Medulla oblongata (tissue), 1 donor: ENCODE measurements around the gene PCBP3.
"Not testable (repeated sequence)": the region's sequence is repeated elsewhere in the genome, so short reads cannot be mapped to it uniquely, and the experiment has no call there.

Experiments used
- DNase-seq: peaks from one replicate; pipeline ENCODE4 v3.0.0-alpha.2; 2015; ENCODE audit errors: extremely low spot score

The PCBP3 gene

GRCh38 chr21:45635271-45636151 is 8.0 kb upstream of the PCBP3 start:
- no peak for DNase-seq

GRCh38 chr21:45636459-45636858 is 7.1 kb upstream of the PCBP3 start:
- DNase-seq: no peak

GRCh38 chr21:45636951-45637646 is 6.4 kb upstream of the PCBP3 start:
- no peak for DNase-seq

- DNase-seq: no peak
Measured at GRCh38 chr21:45637883-45638282, 5.6 kb upstream of the PCBP3 start.

- DNase-seq: no peak
Measured at GRCh38 chr21:45638707-45639106, 4.8 kb upstream of the PCBP3 start.

GRCh38 chr21:45639206-45640000 is 4.1 kb upstream of the PCBP3 start:
- no peak for DNase-seq

GRCh38 chr21:45640001-45640887 is 3.3 kb upstream of the PCBP3 start:
- DNase-seq: no peak

GRCh38 chr21:45640888-45641479 is 2.5 kb upstream of the PCBP3 start:
- DNase-seq: no peak

- DNase-seq: no peak
Measured at GRCh38 chr21:45641480-45642035, 2.0 kb upstream of the PCBP3 start.

GRCh38 chr21:45642122-45642813 is 1.3 kb upstream of the PCBP3 start:
- no peak for DNase-seq

- no peak for DNase-seq
Measured at GRCh38 chr21:45644041-45644906, 749 bp downstream of the PCBP3 start.

GRCh38 chr21:45651921-45652320 is 8.4 kb downstream of the PCBP3 start:
- DNase-seq: peak; percentile 58

GRCh38 chr21:45655124-45655523 is 11.6 kb downstream of the PCBP3 start:
- DNase-seq: no peak

GRCh38 chr21:45656114-45656513 is 12.6 kb downstream of the PCBP3 start:
- DNase-seq: not testable (repeated sequence)

- DNase-seq: not testable (repeated sequence)
Measured at GRCh38 chr21:45661913-45662622, 18.5 kb downstream of the PCBP3 start.

- not testable (repeated sequence) for DNase-seq
Measured at GRCh38 chr21:45662623-45663245, 19.2 kb downstream of the PCBP3 start.

GRCh38 chr21:45669382-45669781 is 25.9 kb downstream of the PCBP3 start:
- DNase-seq: no peak

GRCh38 chr21:45670731-45671130 is 27.2 kb downstream of the PCBP3 start:
- no peak for DNase-seq
